H1 (cell line): Measurements from ENCODE around the gene CD79A. TPM values are rescaled to one million over a fixed set of nuclear protein-coding genes. Genes with fewer than 3 reads are reported as not detected.

Source experiments
- ASH2L ChIP-seq: fragments of 200-600, 300-600 bp; sonication (generic); IDR thresholded peaks from one replicate; pipeline ENCODE4 v1.7.1; 2017; ENCODE audit warnings: low read length
- MAX ChIP-seq: IDR thresholded peaks from 2 replicates; pipeline ENCODE4 v1.6.1; 2012; ENCODE audit warnings: inconsistent platforms
- RXRA ChIP-seq: IDR thresholded peaks from 2 replicates; pipeline ENCODE4 v1.6.1; 2011; ENCODE audit warnings: low read depth, mild to moderate bottlenecking, low read length, moderate library complexity; ENCODE audit not compliant: insufficient read depth
- TEAD4 ChIP-seq: IDR thresholded peaks from 2 replicates; pipeline ENCODE4 v1.6.1; 2012; ENCODE audit warnings: low read depth, low read length, inconsistent platforms, mixed read lengths
- polyA plus RNA-seq, 7 experiments: library from polyadenylated mRNA; depleted of rRNA in 3 of 7; stranded (reverse) in 5 of 7; unstranded in 2 of 7; fragments of >200 nt in 5 of 7; fragments of 200-250 nt in 2 of 7; gene quantifications; 1 replicate in 5 of 7; 2 replicates in 1 of 7; 4 replicates in 1 of 7; pipeline versions ENCODE4 v1.2.1 to v1.2.3, GENCODE V29; 2011 to 2013; ENCODE audit warnings: missing spikeins in 2 of 7, mixed read lengths in 2 of 7
- total RNA-seq: library from RNA; stranded (reverse); fragmentation: NEBNext Ultra II Directional; extraction: Animal tissue kit (Norgen Biotek cat#: 25700); gene quantifications from 2 replicates; pipeline ENCODE4 v1.2.1, GENCODE V29; 2021

The CD79A gene
- total and polyA plus RNA-seq, 2 of the 8 experiments (the other 6 are each of a cell fraction or from before 2014, with no cell fraction given) = 0.54 to 0.77 TPM

GRCh38 chr19:41889896-41890295 is 12.8 kb downstream of the CD79A start (continued):
- TF ChIP-seq ASH2L = no peak
- TF ChIP-seq TEAD4 = no peak
- TF ChIP-seq MAX = no peak
- no peak for TF ChIP-seq RXRA
